HG02943 (cell line): ENCODE data around the gene PCSK6.
A peak's percentile ranks its signal among the peaks of the same experiment; 100 is the strongest.

ENCODE experiments used
- ATAC-seq: cut with Tn5 transposase; IDR thresholded peaks from one replicate; pipeline ENCODE4 v1.9.1; 2021; ENCODE audit warnings: mild to moderate bottlenecking, low read depth, moderate library complexity; ENCODE audit not compliant: unreplicated experiment

Gene PCSK6

DNA sequence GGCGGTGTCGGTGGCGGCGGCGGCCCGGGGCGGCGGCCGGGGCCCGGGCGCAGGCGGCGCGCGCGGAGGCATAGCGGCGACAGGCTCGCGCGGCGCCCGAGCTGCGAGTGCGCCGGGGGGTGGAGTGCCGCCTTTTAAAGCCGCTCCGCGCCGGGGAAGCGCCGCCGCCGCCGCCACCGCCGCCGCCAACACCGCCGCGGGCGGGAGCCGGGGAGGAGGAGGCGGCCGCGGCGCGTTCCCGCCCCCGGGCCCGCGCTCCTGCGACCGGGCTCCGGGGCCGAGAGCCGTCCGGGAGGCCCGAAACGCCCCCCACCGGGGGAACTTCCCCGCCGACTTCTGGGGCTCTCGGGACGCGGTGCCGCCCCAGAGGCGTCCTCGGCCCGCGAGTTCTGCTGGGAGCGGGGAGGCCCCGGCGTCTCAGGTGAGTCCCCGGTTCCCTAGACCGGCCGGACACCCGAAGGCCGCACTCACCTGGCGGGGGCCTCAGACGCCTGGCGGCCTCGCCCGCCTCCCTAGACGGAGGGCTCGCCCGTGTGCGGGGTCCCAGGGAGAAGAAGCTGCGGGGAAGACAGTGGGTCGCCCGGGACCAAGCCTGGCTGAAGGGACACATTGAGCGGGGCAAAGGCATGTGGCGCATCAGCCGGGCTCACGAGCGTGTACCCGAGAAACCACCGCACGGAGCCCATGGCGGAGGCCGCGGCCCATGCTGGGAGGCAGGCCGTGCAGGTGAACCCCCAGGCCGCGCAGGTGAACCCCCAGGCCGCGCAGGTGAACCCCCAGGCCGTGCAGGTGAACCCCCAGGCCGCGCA lies at the start of gene PCSK6:
TSS of gene PCSK6 (minus strand) at position 109 of the 809 bp plus-strand sequence. CDS start at position 72, 37 bp downstream.
- ATAC-seq = no peak

DNA sequence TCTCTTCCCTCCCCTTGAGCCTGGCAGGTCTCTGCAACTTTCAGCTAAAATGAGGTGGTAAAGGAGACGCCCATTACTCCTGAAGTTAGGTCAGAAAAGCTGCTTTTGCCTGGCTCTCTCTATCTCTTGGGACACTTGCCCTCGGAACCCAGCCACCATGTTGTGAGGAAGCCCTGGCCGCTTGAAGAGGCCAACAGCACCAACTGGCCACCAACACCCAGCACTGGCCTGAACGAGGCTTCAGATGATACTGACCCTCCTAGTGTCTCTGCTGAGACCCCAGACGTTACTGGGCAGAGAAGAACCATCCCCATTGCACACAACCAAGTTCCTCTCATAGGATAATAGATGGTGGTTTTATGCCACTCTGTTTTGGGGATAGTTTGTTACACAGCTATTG lies 49.5 kb upstream of the PCSK6 start:
- no peak for ATAC-seq

DNA sequence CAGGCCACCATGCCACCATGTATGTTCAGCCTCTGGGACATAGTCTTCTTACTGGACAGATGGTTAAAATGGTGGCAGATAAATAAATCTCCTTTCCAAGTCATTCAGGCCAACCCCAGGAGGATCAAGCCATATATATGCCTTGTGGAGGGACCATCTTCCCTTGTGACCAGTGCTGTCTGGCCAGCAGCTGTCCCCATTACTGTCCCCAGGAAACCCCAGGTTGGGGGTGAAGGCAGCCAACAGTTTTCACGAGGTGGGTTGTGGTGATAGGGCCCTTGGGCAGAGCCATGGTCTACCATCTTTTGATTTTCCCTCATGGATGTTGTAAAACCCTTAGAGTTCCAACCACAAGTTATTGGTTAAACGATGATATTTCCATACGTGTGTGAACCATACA lies 48.7 kb upstream of the PCSK6 start:
- ATAC-seq = no peak

DNA sequence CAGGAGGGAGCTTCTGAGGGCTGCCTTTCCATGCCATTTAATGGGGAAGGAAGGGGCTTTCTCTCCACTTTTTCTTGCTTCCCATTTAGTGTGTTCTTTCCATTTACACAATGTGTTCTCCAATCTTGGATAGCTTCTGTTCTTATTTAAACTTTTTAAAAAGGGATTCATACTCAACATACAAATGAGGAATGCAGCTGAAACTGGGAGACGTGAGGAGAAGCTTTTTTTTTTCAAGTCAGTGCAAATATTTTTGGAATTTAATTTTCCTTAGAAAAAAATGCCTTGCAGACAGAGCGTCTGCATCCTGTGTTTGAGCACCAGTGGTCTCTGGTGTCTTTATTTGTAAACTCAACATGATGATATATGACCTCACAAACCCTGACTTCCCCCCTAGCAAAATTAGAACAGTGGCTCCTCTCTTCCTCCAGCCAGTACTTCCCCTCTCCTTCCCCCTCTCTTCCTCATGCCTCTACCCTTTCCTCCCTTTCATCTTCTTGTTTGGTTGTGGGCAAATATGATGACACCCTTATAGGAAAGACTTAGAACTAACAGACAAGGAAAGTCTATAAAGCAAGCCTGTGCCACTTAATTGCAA lies 48.1 kb upstream of the PCSK6 start:
- no peak for ATAC-seq

DNA sequence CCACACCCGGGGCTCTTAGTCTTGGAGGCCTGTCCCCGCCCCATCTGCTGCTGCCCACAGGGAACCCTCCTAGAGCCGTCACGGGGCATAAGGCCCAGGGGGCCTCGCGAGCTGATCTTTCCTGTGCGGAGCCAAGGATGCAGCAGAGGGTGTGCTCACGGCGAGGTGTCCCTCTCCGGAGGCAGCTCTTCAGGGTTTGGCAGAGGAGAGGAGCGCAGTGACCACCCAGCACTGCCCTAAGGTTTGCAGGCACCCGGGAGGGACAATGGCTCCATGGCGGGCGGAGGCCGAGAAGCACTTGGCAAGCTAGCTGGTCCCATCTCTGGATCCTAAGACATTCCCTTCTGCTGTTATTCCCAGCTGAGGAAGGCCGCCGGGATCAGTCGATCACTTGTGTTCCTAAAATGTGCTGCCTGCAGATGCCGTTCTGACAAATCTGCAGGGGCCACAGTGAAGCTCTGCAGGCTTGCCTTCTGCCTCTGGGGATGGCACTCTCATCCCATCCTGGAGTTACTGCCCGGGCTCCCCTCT lies 47.4 kb upstream of the PCSK6 start:
- no peak for ATAC-seq

DNA sequence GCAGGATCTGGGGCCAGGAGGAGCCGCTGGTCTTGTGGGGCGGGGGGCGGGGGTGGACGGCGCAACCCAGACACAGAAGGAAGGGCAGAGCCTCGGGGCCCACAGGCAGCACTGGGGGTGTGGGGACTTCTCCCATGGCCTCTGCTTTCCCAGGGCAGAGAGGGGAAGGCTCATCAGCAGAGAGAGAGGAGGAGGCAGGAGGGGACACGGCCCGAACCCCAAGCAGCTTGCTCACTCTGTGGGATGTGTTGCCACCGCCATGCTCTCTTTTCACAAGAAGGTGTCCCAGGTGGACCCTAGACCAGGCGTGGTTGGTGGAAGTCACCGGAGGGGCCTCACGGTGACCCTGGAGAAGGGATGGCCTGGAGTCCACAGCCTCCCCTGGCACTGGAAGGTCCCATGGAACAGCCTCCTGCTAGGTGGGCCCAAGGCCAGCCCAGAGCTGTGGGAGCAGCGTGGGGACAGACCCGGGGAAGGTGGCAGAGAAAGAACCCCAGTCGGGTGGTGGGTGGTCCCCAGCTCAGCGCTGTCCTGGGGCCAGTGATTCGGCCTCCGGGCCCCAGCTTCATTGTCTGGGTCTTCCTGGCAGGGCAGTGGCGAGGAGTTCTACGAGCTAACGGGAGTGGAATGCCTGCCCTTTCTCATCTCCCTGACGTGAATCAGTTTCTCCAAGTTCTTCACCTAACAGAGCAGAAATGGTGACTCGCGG lies 46.8 kb upstream of the PCSK6 start:
- no peak for ATAC-seq

DNA sequence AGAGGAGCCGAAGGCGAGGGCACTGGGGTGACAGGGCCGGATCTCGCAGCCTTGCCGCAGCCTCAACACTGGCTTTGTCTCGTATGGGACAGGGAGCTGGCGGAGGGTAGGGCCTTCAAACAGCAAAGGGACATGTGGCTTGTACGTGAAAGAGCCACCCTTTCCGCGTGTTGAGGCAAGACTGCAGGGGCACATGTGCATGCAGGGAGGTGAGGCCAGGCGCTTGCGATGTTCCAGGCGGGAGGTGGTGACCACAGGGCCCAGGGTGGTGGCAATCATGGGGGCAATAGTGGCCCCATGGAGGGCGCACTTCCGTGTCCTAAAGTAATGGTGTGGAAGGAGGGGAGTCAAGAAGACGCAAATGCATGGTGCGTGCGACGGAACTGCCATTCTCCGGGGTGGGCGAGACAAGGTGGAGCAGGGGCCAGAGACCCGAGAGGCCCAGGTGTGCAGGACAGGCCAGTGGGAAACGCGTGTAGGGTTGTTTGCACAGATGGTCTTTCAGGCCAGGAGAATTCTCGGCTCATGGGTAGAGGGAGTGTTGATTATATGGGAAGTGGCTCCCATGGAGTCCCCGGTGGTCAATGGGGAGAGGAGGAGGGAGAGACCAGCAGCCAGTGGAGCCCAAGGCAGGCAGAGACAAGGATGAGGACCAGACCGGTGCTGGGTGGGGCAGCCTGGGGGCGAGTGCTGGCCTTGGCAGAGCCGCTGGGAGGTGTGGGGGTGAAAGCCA lies 45.8 kb upstream of the PCSK6 start:
- no peak for ATAC-seq

DNA sequence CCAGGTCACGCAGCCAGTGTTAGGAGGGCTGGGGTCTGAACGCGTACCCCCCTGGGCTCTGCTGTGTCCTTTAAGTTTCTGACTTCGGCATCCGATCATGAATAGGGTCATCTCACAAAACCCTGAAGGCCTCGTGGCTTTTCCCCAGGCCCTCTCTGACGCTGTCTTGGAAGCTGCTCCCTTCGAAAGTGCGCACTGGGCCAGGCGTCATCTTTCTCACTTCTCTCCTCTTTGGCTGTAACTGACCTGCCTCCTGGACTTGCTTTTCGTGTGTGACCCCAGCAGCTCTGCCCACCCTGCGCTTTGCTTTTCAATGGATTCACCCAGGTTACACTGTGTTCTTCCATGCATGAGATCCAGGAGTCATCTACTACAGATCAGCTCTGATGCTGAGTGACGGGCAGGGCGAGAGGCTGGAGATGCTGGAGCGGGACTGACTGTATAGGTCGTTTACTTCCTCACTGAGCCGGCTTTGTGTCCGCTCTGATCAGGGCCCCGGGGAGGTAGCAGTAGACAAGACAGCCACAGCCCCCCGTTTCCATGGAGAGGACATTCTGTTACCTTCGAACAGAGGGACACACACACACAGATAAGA lies 45.0 kb upstream of the PCSK6 start:
- ATAC-seq = no peak

DNA sequence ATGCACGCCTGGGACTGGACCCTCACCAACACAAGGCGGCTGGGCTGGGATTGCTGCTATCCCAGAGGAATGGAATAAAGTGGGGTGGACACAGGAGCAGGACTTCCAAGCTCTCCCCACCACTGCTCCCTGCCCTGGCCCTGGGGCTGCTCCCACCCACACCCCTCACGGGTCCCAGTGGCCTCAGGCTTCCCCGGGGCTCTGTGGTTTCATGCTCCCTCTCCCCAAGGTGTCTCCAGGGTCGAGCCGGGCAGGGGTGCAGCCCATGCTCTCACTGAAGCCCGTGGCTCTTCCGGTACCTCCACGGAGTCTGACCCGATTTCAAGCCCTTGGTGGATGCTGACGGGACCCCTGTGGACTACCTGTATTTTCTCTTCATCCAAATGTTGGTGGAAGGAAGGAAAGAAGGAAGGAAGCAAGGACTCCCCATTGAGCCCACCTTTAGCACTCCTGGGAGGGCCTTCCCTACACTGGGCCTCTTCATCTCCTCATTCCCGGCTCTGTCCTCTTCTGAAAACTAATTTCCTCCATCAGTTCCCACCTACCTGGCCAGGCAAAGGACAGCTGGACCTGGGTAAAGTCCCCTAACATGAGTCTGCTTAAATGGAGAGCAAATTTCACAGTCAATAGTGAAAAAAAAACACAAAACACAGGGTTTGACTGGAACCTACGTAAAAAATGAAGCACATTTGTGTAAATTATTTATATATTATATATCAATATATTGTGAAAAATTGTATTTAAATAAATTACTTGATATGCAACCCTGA lies 44.0 kb upstream of the PCSK6 start:
- ATAC-seq = no peak

DNA sequence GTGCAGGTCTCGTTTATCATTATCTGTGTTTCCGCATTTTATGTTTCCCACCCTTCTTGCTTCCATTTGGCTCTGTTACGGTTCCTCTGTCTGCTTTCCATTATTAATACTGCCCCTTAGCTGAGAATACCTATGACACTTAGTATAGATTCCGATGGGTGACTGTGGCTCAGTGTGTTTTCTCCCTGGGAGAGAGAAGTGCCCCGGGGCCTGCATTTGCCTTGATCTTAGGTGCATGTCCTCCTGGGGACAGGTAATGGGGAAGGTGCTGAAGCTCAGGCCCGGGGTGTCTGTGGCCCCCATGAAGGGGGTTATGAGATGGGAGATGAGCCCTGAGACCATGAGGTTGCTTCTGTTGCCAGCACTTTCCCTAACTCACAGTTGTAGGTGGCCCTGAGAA lies 43.4 kb upstream of the PCSK6 start:
- ATAC-seq = no peak

DNA sequence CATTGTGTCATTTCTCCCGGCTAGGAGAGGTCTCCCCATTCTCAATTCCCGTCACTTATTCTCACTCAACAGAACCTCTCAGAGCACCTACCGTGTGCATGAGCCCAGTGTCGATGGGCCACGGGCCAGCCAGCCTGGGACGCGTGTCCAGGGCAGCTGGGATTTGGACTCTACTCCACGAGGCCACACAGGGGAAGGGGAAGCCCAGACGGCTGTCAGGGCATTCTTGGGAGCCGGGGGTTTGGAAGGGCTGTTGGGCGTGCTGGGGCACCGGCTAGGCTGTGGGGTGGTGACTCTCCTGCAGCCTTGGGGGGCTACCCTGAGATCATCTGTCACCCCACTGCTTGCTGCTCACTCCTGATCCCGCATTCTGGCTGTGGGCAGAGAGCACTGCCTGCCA lies 41.7 kb upstream of the PCSK6 start:
- no peak for ATAC-seq

DNA sequence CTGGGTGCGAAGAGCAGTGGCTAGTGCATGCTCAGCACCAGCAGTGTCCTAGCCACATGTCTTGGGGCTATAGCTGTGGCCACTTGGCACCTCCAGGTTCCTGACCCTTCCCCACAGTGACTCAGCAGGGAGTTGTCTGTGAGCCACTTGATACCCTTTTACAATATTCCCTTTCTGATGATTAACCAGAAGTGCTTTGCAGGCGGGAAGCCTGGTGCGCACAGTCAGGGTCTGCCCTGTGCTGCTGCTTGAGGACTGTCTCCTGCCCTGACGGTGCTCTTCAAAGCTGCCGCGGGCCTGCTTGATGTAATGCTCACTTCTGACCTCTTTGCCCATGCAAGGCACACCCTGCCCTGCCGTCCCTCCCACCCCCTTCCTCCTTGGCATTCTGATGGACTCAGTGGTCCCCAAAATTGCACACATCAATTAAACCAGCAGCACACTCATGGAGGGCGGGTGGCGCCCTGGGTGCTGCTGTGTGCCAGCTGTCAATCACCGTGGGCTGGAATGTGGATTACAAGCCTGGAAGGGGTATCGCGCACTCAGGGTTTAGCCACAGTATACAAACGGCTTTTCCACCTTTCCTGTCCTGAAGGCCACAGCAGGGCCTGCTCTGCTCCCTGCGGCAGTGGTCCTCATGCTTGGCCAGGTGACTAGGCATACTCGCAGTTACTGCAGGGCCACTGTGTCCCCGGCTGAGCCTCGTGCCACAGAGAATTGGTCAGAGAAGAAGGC lies 40.9 kb upstream of the PCSK6 start:
- no peak for ATAC-seq

DNA sequence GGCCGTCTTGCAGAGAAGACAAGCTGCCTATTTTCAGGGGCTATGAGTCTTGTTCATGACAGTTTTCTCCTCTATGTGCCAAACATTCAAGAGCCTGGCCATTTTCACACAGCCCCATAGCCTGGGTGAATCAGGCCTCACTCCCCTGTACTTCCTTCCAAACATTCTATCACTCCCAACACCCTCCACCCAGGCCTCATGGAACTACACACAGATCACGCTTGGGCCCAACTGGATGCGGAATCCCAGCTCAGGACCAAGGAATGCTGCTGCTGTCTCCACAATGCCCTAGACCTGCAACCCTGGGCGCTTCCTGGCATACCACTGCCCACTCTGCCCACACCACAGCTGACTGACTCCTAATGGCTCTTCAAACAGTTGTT lies 39.4 kb upstream of the PCSK6 start:
- no peak for ATAC-seq

DNA sequence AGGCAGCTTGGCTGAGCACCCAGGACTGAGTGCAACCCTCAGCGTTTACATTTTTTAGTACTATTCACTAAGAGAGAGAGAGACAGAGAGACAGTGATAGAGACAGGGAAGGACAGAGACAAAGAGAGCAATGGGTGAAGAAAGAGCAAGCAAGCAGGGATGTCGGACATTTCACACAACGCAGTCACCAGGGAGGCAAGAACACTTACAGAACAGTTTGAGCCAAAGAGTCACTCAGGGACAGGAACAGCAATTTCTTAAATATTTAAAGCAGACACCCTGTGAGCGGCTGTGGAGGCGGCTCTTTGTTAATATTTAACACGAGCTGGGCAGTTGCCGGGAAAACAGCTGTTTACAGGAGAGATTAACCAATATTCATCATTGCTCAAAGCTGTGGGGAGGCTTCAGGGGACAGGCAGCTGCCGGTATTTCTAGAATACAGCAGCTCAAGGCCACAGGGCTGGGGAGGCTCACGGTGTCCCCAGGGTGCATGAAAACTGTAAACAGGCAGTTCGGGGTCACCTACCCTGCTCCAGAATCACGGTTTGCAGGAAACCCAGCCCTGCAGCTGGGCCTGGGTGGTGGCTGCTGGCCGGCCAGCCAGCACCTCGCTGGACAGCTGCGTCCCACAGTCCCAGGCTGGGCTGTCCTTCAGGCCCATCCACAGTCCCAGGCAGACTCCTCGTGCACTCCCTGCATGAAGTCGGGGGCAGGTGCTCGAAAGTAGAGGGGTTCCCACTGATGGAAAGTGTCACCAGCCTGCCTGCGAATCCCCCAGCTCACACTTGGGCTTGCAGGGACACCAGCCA lies 38.8 kb upstream of the PCSK6 start:
- ATAC-seq = peak; percentile 57

DNA sequence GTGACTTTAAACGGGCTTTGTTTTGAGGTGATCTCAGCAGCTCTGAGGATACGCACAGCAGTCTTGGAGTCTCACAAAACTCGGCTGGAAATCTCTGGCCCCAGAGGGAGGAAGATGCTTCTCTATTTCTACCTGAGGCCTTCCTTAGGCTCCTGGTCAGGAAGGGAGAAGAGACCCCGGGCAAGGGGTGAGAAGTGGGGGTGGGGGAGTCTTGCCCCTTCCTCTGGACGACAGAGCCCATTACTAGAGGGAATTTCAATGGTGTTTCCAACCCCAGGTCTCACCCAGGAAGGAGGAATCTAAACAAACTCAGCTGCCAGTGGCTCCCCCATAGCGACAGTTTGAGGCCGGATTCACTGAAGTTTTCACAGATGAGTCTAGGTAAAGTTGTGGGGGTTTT lies 37.4 kb upstream of the PCSK6 start:
- no peak for ATAC-seq

DNA sequence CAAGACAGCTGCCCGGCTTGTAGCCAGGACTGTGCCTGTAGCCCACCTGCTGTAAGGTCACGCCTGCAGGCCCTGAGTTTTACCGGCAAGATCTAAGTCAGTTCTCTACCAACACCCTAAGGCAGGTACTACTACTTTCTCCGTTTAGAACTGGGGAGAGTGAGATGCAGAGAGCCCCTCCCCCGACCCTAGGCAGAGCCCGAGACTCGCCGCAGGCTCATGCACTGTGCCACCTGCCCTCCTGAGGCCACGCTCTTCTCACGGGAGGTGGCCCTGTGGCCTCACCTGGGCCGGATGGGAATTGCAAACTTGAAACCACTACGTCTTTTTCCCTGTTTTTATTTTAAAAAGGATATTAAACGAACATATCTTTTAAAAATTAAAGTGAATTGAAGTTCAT lies 36.9 kb upstream of the PCSK6 start:
- no peak for ATAC-seq

DNA sequence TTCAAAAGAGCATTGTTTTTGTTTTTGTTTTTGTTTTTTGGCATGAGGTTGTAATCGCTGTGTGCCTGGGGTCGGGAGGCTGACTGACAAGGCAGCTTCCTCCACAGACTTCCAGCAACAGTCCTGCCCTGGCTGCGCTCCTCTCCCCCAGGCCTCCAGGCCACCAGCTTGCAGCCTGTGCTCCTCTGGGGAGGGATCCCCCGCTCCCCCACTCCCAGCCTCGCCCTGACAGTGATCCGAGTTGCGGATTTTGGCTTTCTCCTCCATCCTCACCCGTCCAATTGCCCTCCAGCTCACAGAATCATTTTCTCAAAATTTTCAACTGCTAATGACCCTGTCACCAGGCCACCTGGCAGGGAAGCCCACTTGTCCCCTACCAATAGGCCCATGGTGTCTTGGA lies 36.5 kb upstream of the PCSK6 start:
- no peak for ATAC-seq

DNA sequence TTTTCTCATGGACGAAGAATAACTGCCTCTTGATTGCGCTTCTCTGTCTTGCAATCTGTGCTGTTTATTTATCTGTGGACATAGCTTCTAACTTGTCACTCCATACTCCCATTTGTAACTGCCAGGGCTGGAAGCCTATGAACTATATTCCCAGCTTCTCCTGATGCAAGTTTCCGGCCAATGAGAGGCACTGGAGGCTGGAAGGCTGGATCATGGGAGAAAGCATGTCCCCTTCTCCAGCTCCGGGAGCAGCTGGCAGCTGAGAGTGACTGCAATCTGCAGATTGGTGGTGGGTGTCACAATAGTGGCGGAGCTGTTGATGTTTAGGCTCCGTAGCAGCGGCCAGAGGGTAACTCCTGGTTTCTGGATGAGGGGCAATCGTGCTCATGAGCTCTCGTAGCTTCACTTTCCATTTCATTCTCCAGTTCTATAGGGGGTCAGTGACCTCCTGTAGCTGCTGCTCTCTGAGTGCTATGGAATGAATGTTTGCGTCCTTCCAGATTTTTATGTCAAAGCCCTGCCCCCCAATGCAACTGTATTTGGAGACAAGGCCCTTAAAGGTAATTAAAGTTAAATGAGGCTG lies 35.7 kb upstream of the PCSK6 start:
- ATAC-seq = no peak
